GM15510 (cell line): ENCODE measurements around the gene SART3.

Source experiments
- POLR2A ChIP-seq: IDR thresholded peaks from 3 replicates; pipeline ENCODE4 v1.6.1; 2011; ENCODE audit warnings: borderline replicate concordance; ENCODE audit not compliant: insufficient read length; ENCODE audit errors: extremely low read depth

Gene SART3

GRCh38 chr12:108589028-108589839, 28.3 kb upstream of the SART3 start:
- no peak for TF ChIP-seq POLR2A

DNA sequence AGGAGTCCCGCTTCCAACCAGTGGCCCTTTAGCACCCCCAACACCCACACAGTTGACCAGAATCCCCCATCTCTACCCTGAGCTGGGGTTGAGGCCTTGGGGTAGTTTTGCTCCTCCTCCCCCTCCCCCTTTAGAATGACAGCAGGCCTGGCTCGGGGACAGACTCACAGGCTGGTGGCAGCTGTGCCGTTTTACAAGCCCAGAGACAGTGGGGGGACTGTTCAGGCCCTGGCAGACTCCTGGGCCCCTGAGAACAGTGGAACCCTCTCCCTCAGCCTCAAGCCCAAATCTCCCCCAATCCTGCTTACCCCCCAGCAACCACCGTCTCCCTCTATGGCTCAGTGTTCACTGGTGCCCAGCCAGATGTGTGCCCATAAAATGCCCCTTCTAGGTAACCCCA, 26.9 kb upstream of the SART3 start:
- TF ChIP-seq POLR2A = no peak

GRCh38 chr12:108586306-108586705, 25.3 kb upstream of the SART3 start:
- TF ChIP-seq POLR2A = no peak

DNA sequence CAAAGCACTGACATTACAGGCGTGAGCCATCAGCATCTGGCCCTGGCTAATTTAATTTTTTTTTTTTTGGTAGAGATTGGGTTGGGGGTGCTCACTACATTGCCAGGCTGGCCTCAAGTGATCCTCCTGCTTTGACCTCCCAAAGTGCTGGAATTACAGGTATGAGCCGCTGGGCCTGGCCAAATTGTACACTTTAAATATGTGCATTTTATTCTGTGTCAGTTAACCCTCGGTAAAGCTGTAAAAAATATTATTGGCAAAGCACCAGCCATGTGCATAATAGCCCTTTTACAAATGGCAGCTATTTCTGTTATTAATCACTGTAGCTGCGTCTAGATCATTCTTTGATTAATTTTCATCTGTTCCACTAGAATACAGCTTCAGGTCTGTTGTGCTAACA, 24.9 kb upstream of the SART3 start:
- TF ChIP-seq POLR2A = no peak

GRCh38 chr12:108584456-108585065, 23.6 kb upstream of the SART3 start:
- TF ChIP-seq POLR2A = no peak

DNA sequence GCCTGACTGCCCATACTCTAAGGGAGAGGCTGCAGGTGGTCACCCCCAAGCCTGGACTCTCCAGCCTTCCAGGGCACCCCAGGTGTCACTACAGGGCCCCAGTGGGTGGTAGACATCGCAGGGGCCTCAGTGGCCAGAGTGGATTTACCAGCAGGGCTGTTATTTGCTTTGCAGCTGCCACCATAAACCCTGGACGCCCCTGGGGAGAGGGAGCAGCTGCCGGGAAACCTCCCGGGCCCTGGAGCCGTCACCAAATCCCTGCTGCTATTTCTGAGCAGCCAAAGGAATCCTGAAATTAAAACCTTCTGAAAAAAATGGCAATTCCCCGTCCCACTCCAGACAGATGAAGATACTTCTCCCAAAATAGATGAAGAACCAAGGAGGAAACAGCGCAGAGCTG, 23.0 kb upstream of the SART3 start:
- TF ChIP-seq POLR2A = no peak

GRCh38 chr12:108582978-108583770, 22.2 kb upstream of the SART3 start:
- TF ChIP-seq POLR2A = no peak

- no peak for TF ChIP-seq POLR2A
Observed at GRCh38 chr12:108582509-108582908, 21.5 kb upstream of the SART3 start.

DNA sequence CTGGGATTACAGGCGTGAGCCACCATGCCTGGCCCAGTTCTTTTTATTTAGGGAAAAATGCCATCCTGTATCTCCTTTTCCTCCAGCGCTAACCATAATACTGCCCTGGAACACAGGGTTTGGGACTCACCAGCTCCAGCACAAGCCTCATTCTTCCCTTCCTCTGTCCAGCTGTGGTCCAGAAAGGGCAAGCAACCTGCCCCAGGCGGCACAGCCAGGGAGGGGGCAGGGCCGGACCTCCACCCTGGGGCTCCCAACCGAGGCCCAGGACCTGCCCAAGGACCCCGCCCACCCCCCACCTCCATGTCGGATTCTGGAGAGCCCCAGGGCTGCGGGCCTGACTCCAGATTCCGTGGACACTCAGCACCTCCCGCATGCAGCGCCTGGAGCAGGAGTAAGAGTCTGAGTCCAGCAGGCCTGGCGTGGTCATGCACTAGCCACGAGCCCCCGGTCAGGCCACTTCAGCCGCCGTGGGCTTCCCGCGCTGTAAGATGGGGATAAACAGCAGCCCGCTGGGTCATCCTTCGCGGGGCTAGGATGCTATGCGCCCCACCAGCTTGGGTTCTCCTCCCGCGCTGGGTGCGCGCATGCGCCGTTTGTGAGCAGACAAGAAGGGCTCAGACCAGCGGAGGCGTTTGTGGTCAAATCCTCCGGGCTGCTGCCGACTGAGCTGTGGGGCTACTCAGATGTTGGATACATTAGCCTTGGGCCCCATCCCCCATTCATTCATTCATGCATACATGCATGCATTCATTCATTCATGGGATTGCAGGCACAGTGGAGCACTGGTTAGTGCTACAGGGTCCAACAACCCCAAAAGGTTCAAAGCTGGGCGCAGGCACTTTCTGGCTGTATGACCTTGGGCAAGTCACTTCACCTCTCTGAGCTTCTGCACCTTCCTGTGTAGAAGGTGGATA, 20.6 kb upstream of the SART3 start:
- no peak for TF ChIP-seq POLR2A

DNA sequence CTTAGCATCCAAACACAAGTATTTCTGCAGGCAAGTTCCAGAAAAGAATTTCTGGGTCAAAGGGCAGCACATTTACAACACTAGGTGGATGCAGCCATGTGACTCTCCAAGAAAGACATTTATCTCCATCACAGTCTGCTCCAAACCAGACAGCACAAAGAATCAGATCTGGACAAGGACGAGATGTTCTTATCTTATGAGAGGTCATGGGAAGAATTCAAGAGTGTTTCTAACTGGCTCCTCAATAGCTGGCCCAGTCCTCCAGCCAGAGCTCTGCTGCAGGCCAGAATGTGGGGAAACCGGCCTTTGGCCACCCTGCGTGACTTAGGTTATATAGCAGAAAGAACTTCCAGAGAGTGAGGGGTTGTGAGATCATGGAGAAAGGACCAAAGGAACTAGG, 19.6 kb upstream of the SART3 start:
- TF ChIP-seq POLR2A = no peak

GRCh38 chr12:108578813-108579212, 17.8 kb upstream of the SART3 start:
- TF ChIP-seq POLR2A = no peak

- no peak for TF ChIP-seq POLR2A
Observed at GRCh38 chr12:108578264-108578663, 17.3 kb upstream of the SART3 start.

GRCh38 chr12:108577458-108577857, 16.5 kb upstream of the SART3 start:
- TF ChIP-seq POLR2A = no peak

- TF ChIP-seq POLR2A = no peak
Observed at GRCh38 chr12:108576660-108577234, 15.8 kb upstream of the SART3 start.
